HEK293 (cell line): Measurements from ENCODE around the gene CDH11.

ENCODE experiments used
- CTCF ChIP-seq: fragments of 450-650 bp; formaldehyde crosslinking; IDR thresholded peaks from 2 replicates; pipeline ENCODE4 v1.5.1; 2016; ENCODE audit warnings: missing biosample characterization, missing genetic modification characterization
- KLF1 ChIP-seq: fragments of 450-650 bp; formaldehyde crosslinking; IDR thresholded peaks from 2 replicates; pipeline ENCODE4 v1.5.1; 2016; ENCODE audit warnings: missing biosample characterization, missing genetic modification characterization
- SCRT1 ChIP-seq: fragments of 450-650 bp; formaldehyde crosslinking; IDR thresholded peaks from 2 replicates; pipeline ENCODE4 v1.5.1; 2016; ENCODE audit warnings: missing biosample characterization, missing genetic modification characterization, borderline replicate concordance
- TCF7L2 ChIP-seq: IDR thresholded peaks from 2 replicates; pipeline ENCODE4 v1.6.1; 2011; ENCODE audit warnings: low read depth, mild to moderate bottlenecking, inconsistent platforms, low read length, moderate library complexity, borderline replicate concordance
- ZBTB6 ChIP-seq: fragments of 450-650 bp; formaldehyde crosslinking; IDR thresholded peaks from 2 replicates; pipeline ENCODE4 v1.5.1; 2017; ENCODE audit warnings: missing biosample characterization, missing genetic modification characterization
- ZNF184 ChIP-seq: fragments of 450-650 bp; IDR thresholded peaks from 2 replicates; pipeline ENCODE4 v1.5.1; 2018; ENCODE audit warnings: missing biosample characterization, mild to moderate bottlenecking, missing genetic modification characterization
- ZNF324 ChIP-seq: fragments of 450-650 bp; formaldehyde crosslinking; IDR thresholded peaks from 2 replicates; pipeline ENCODE4 v1.5.1; 2016; ENCODE audit warnings: missing biosample characterization, missing genetic modification characterization
- ZNF350 ChIP-seq: fragments of 450-650 bp; formaldehyde crosslinking; IDR thresholded peaks from 2 replicates; pipeline ENCODE4 v1.5.0; 2017; ENCODE audit warnings: missing biosample characterization, mild to moderate bottlenecking, missing genetic modification characterization
- ZNF416 ChIP-seq: fragments of 450-650 bp; formaldehyde crosslinking; IDR thresholded peaks from 2 replicates; pipeline ENCODE4 v1.5.1; 2016; ENCODE audit warnings: missing biosample characterization, missing genetic modification characterization
- ZNF488 ChIP-seq: fragments of 450-650 bp; formaldehyde crosslinking; IDR thresholded peaks from 2 replicates; pipeline ENCODE4 v1.5.1; 2016; ENCODE audit warnings: missing biosample characterization, missing genetic modification characterization
- ZNF530 ChIP-seq: fragments of 450-650 bp; formaldehyde crosslinking; IDR thresholded peaks from 2 replicates; pipeline ENCODE4 v1.5.1; 2016; ENCODE audit warnings: low read depth, missing biosample characterization, missing genetic modification characterization
- ZNF785 ChIP-seq: fragments of 450-650 bp; formaldehyde crosslinking; IDR thresholded peaks from 2 replicates; pipeline ENCODE4 v1.5.1; 2016; ENCODE audit warnings: missing biosample characterization, missing genetic modification characterization

GRCh38 chr16:64996641-64997040 is 125.2 kb downstream of the CDH11 start:
- TF ChIP-seq ZNF324 (no peak), CTCF (no peak), ZNF530 (tag by site-specific recombination) (no peak), ZNF785 (tag by site-specific recombination) (no peak), ZNF416 (tag by site-specific recombination) (no peak), SCRT1 (tag by site-specific recombination) (no peak), ZBTB6 (no peak), ZNF350 (tag by site-specific recombination) (no peak), TCF7L2 (no peak), ZNF184 (no peak), KLF1 (no peak), ZNF488 (no peak)
